GM06990 (cell line): ENCODE data around the gene GJB5.
"Not testable (repeated sequence)": the region's sequence is repeated elsewhere in the genome, so short reads cannot be mapped to it uniquely, and the experiment has no call there.

ENCODE experiments used
- DNase-seq: peaks from one replicate; pipeline ENCODE4 v3.0.0-alpha.2; 2011; ENCODE audit not compliant: insufficient read length; ENCODE audit errors: extremely low read depth
- H3K27me3 ChIP-seq: replicated peaks from 2 replicates; pipeline ENCODE4 v1.6.0; 2011; ENCODE audit warnings: low read length; ENCODE audit not compliant: control insufficient read depth, insufficient read depth
- H3K36me3 ChIP-seq: 2 replicates; pipeline ENCODE4 v1.5.1; 2011; ENCODE audit warnings: low read length; ENCODE audit not compliant: control insufficient read depth, insufficient read depth
- H3K4me3 ChIP-seq: replicated peaks from 2 replicates; pipeline ENCODE4 v1.5.1; 2011; ENCODE audit warnings: low read depth, mild to moderate bottlenecking, control low read depth, low read length
- TF ChIP-seq, protein P1 (sequence below): IDR thresholded peaks from 2 replicates; pipeline ENCODE4 v1.5.1; 2011; ENCODE audit warnings: low read length, control low read depth, mild to moderate bottlenecking, inconsistent platforms; ENCODE audit not compliant: insufficient read depth, poor library complexity, severe bottlenecking

Gene GJB5

GRCh38 chr1:34721241-34721640 is 33.6 kb upstream of the GJB5 start:
- H3K36me3 ChIP-seq = no peaks in the 10 kb centered on the region
- DNase-seq = no peak
- TF ChIP-seq, protein P1, sequence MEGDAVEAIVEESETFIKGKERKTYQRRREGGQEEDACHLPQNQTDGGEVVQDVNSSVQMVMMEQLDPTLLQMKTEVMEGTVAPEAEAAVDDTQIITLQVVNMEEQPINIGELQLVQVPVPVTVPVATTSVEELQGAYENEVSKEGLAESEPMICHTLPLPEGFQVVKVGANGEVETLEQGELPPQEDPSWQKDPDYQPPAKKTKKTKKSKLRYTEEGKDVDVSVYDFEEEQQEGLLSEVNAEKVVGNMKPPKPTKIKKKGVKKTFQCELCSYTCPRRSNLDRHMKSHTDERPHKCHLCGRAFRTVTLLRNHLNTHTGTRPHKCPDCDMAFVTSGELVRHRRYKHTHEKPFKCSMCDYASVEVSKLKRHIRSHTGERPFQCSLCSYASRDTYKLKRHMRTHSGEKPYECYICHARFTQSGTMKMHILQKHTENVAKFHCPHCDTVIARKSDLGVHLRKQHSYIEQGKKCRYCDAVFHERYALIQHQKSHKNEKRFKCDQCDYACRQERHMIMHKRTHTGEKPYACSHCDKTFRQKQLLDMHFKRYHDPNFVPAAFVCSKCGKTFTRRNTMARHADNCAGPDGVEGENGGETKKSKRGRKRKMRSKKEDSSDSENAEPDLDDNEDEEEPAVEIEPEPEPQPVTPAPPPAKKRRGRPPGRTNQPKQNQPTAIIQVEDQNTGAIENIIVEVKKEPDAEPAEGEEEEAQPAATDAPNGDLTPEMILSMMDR = no peak
- no peak overlapping the region for H3K4me3 ChIP-seq
- no peaks in the 10 kb centered on the region; the same call in 1 of the 2 replicates for H3K27me3 ChIP-seq

GRCh38 chr1:34721646-34722355 is 33.0 kb upstream of the GJB5 start:
- no peak for DNase-seq
- TF ChIP-seq, protein P1 = no peak
- no peaks in the 10 kb centered on the region; the same call in 1 of the 2 replicates for H3K27me3 ChIP-seq
- H3K36me3 ChIP-seq = no peaks in the 10 kb centered on the region
- no peak overlapping the region for H3K4me3 ChIP-seq

- DNase-seq = no peak
- TF ChIP-seq, protein P1 = no peak
- Histone ChIP-seq H3K27me3 (no peaks in the 10 kb centered on the region; the same call in none of the 2 replicates), H3K36me3 (no peaks in the 10 kb centered on the region), H3K4me3 (no peak overlapping the region)
Measured at GRCh38 chr1:34726861-34727260, 28.0 kb upstream of the GJB5 start.

DNA sequence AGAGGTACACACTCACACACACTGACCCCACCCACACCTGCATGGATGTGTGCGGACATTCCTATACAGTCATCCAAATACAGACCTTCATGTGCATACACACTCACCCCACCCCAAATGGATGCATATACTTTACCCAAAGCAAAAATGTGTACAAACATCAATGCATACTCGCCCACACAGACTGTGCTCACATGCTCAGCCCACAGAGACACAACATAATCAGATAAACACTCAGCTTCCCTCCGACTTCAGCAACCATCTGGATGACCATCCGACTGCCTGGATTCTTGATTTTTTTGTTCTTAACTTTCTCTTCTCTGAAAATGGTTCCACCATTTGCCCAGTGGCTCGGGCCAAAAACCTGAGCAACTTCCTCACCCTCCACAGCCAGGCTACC is 24.4 kb upstream of the GJB5 start:
- Histone ChIP-seq H3K4me3 (no peak overlapping the region), H3K27me3 (no peaks in the 10 kb centered on the region; the same call in 1 of the 2 replicates), H3K36me3 (no peaks in the 10 kb centered on the region)
- TF ChIP-seq, protein P1 = no peak
- no peak for DNase-seq

DNA sequence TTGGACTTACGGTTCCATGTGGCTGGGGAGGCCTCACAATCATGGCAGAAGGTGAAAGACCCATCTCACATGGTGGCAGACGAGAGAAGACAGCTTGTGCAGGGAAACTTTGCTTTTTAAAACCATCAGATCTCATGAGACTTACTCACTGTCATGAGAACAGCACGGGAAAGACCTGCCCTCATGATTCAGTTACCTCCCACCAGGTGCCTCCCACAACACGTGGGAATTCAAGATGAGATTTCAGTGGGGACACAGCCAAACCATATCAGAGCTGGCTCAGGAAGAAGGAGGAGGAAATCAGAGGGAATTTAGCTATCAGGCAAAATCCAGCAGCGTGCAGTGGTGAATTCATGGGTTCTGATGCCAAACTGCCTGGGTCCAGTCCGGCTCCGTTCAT is 22.0 kb upstream of the GJB5 start:
- H3K27me3 ChIP-seq = not testable (repeated sequence)

GRCh38 chr1:34736692-34737091 is 18.2 kb upstream of the GJB5 start:
- H3K27me3 ChIP-seq = peaks cover 1% of the 10 kb centered on the region
- no peak overlapping the region for H3K4me3 ChIP-seq
- DNase-seq = no peak
- H3K36me3 ChIP-seq = no peaks in the 10 kb centered on the region
- TF ChIP-seq, protein P1 = no peak

More for the DNA sequence above, 22.0 kb upstream of the GJB5 start:
- H3K4me3 ChIP-seq, H3K36me3 ChIP-seq, DNase-seq: not testable (repeated sequence)

- not testable (repeated sequence) for H3K27me3 ChIP-seq, DNase-seq, H3K4me3 ChIP-seq, H3K36me3 ChIP-seq
Measured at GRCh38 chr1:34737236-34737635, 17.6 kb upstream of the GJB5 start.
